H9 (cell line): ENCODE results near the gene FBXO42. TPM values are rescaled to one million over a fixed set of nuclear protein-coding genes. Genes with fewer than 3 reads are reported as not detected.

ENCODE experiments used
- DNase-seq: peaks from one replicate; pipeline ENCODE4 v3.0.0-alpha.2; 2017
- H2AFZ ChIP-seq: one replicate; pipeline ENCODE4 v1.6.1; 2013; ENCODE audit warnings: mild to moderate bottlenecking, low read length, control low read depth, moderate library complexity
- H2AK5ac ChIP-seq: 2 replicates; pipeline ENCODE4 v1.6.1; 2013; ENCODE audit warnings: low read length, control low read depth, mixed read lengths; ENCODE audit not compliant: insufficient read length
- H2BK120ac ChIP-seq: one replicate; pipeline ENCODE4 v1.6.1; 2013; ENCODE audit warnings: low read depth, mild to moderate bottlenecking, low read length, control low read depth, inconsistent platforms; ENCODE audit not compliant: poor library complexity, severe bottlenecking
- H2BK12ac ChIP-seq: 2 replicates; pipeline ENCODE4 v1.6.1; 2013; ENCODE audit warnings: low read length, control low read depth, mixed read lengths, low read depth; ENCODE audit not compliant: insufficient read length
- H2BK15ac ChIP-seq: 2 replicates; pipeline ENCODE4 v1.6.1; 2013; ENCODE audit warnings: low read depth, low read length, control low read depth
- H2BK20ac ChIP-seq: one replicate; pipeline ENCODE4 v1.6.1; 2013; ENCODE audit warnings: low read depth, mild to moderate bottlenecking, low read length, control low read depth, inconsistent platforms; ENCODE audit not compliant: poor library complexity, severe bottlenecking
- H2BK5ac ChIP-seq: 2 replicates; pipeline ENCODE4 v1.6.1; 2013; ENCODE audit warnings: low read length, control low read depth, mixed read lengths; ENCODE audit not compliant: insufficient read length
- H3K14ac ChIP-seq: 2 replicates; pipeline ENCODE4 v1.6.1; 2013; ENCODE audit warnings: low read length, control low read depth; ENCODE audit not compliant: insufficient read depth
- H3K18ac ChIP-seq: 2 replicates; pipeline ENCODE4 v1.6.1; 2013; ENCODE audit warnings: low read depth, mild to moderate bottlenecking, mixed read lengths, low read length, control low read depth; ENCODE audit not compliant: insufficient read length
- H3K23ac ChIP-seq: 2 replicates; pipeline ENCODE4 v1.6.1; 2013; ENCODE audit warnings: low read length, control low read depth, mixed read lengths, low read depth; ENCODE audit not compliant: insufficient read length
- H3K23me2 ChIP-seq: 2 replicates; pipeline ENCODE4 v1.6.1; 2013; ENCODE audit warnings: low read depth, mild to moderate bottlenecking, mixed read lengths, low read length, control low read depth; ENCODE audit not compliant: insufficient read length, poor library complexity, severe bottlenecking
- H3K27ac ChIP-seq: 2 replicates; pipeline ENCODE4 v1.5.1; 2013; ENCODE audit warnings: low read length, control low read depth, mixed read lengths, low read depth; ENCODE audit not compliant: insufficient read length
- H3K27me3 ChIP-seq: 2 replicates; pipeline ENCODE4 v1.6.1; 2013; ENCODE audit warnings: low read length, control low read depth, inconsistent platforms; ENCODE audit not compliant: insufficient read depth
- H3K4ac ChIP-seq: 2 replicates; pipeline ENCODE4 v1.6.1; 2013; ENCODE audit warnings: low read depth, mild to moderate bottlenecking, control low read depth, inconsistent platforms, low read length, moderate library complexity
- H3K4me1 ChIP-seq: 2 replicates; pipeline ENCODE4 v1.6.1; 2013; ENCODE audit warnings: low read length, control low read depth, inconsistent platforms; ENCODE audit not compliant: insufficient read depth
- H3K4me2 ChIP-seq: 2 replicates; pipeline ENCODE4 v1.6.1; 2013; ENCODE audit warnings: low read length, control low read depth, mixed read lengths; ENCODE audit not compliant: insufficient read length, insufficient read depth
- H3K56ac ChIP-seq: 2 replicates; pipeline ENCODE4 v1.6.1; 2013; ENCODE audit warnings: low read depth, mild to moderate bottlenecking, mixed read lengths, low read length, control low read depth; ENCODE audit not compliant: insufficient read length
- H3K79me1 ChIP-seq: 2 replicates; pipeline ENCODE4 v1.6.1; 2013; ENCODE audit warnings: low read depth, mild to moderate bottlenecking, moderate library complexity, low read length, control low read depth, inconsistent platforms; ENCODE audit not compliant: insufficient read depth, poor library complexity, severe bottlenecking
- H3K79me2 ChIP-seq: 2 replicates; pipeline ENCODE4 v1.6.1; 2013; ENCODE audit warnings: low read length, control low read depth, inconsistent platforms; ENCODE audit not compliant: insufficient read depth
- H3K9ac ChIP-seq: 2 replicates; pipeline ENCODE4 v1.6.1; 2013; ENCODE audit warnings: low read length, control low read depth, mixed read lengths; ENCODE audit not compliant: insufficient read length; ENCODE audit errors: extremely low read depth
- H3K9me3 ChIP-seq: one replicate; pipeline ENCODE4 v1.6.1; 2013; ENCODE audit warnings: low read depth, low read length, inconsistent platforms; ENCODE audit not compliant: control insufficient read depth
- H3T11ph ChIP-seq: one replicate; pipeline ENCODE4 v1.6.1; 2013; ENCODE audit warnings: mild to moderate bottlenecking, low read length, control low read depth, inconsistent platforms
- H4K20me1 ChIP-seq: one replicate; pipeline ENCODE4 v1.6.1; 2013; ENCODE audit not compliant: control insufficient read depth, insufficient read length, insufficient read depth
- H4K5ac ChIP-seq: 2 replicates; pipeline ENCODE4 v1.6.1; 2013; ENCODE audit warnings: low read depth, mild to moderate bottlenecking, mixed read lengths, low read length, control low read depth; ENCODE audit not compliant: insufficient read length
- H4K8ac ChIP-seq: replicated peaks from 2 replicates; pipeline ENCODE4 v1.6.1; 2013; ENCODE audit warnings: low read length, control low read depth, mixed read lengths, low read depth; ENCODE audit not compliant: insufficient read length
- H4K91ac ChIP-seq: 2 replicates; pipeline ENCODE4 v1.6.1; 2013; ENCODE audit warnings: low read depth, mild to moderate bottlenecking, moderate library complexity, mixed read lengths, low read length, control low read depth; ENCODE audit not compliant: insufficient read length
- H3K27ac Mint-ChIP-seq, 3 experiments: 2 replicates in 2 of 3; 3 replicates in 1 of 3; pipeline ENCODE4 v1.8.0; 2020 to 2021; ENCODE audit warnings: mixed read lengths in 3 of 3, mild to moderate bottlenecking in 1 of 3, moderate library complexity in 1 of 3
- H3K27me3 Mint-ChIP-seq: 2 replicates; pipeline ENCODE4 v1.8.0; 2021; ENCODE audit warnings: low read depth, mild to moderate bottlenecking, moderate library complexity, mixed read lengths
- H3K36me3 Mint-ChIP-seq, 3 experiments: 2 replicates in 2 of 3; 3 replicates in 1 of 3; pipeline ENCODE4 v1.8.0; 2020 to 2021; ENCODE audit warnings: low read depth in 3 of 3, mixed read lengths in 3 of 3; ENCODE audit not compliant: insufficient read depth in 1 of 3
- H3K4me1 Mint-ChIP-seq, 2 experiments: 2 replicates each; pipeline ENCODE4 v1.8.0; 2020; ENCODE audit warnings: mixed read lengths in 2 of 2
- H3K4me3 Mint-ChIP-seq, 2 experiments: 2 replicates in 1 of 2; 3 replicates in 1 of 2; pipeline ENCODE4 v1.8.0; 2020 to 2021; ENCODE audit warnings: mild to moderate bottlenecking in 2 of 2, mixed read lengths in 2 of 2, moderate library complexity in 1 of 2
- H3K9me3 Mint-ChIP-seq, 2 experiments: 2 replicates in 1 of 2; 3 replicates in 1 of 2; pipeline ENCODE4 v1.8.0; 2020; ENCODE audit warnings: mild to moderate bottlenecking in 2 of 2, mixed read lengths in 2 of 2, moderate library complexity in 1 of 2
- CTCF ChIP-seq: fragments of 200-600 bp; sonication (generic); conservative IDR thresholded peaks from 3 replicates; pipeline ENCODE4 v1.8.0; 2021; ENCODE audit warnings: antibody characterized with exemption, mild to moderate bottlenecking
- WGBS: extraction: QIAGEN DNeasy Blood & Tissue Kit; methylation state at CpG from one replicate; pipeline ENCODE4 v1.1.7; 2013; ENCODE audit warnings: missing lambda C conversion rate, low lambda C conversion rate, mixed read lengths; ENCODE audit not compliant: insufficient read length; ENCODE audit errors: extremely low coverage; 5-methylcytosine and 5-hydroxymethylcytosine counted together
- total RNA-seq: library from RNA; stranded (reverse); gene quantifications from 2 replicates; pipeline ENCODE4 v1.2.1, GENCODE V29; 2021

Gene FBXO42
- total RNA-seq, 1 experiment from 2014 or later = 17.4 TPM

- Histone ChIP-seq H3K9ac (no peak overlapping the region), H3K27ac (no peak overlapping the region), H3K79me1 (no peaks in the 10 kb centered on the region), H4K91ac (no peak overlapping the region), H2AFZ (no peak overlapping the region), H3K23ac (no peak overlapping the region), H2BK5ac (no peak overlapping the region), H2BK15ac (no peak overlapping the region), H3K56ac (no peak overlapping the region), H2BK20ac (no peak overlapping the region), H3K27me3 (no peaks in the 10 kb centered on the region), H3K4me1 (no peaks in the 10 kb centered on the region), H2AK5ac (no peak overlapping the region), H2BK120ac (no peak overlapping the region), H3K4me2 (no peak overlapping the region), H2BK12ac (no peak overlapping the region), H3T11ph (no peak overlapping the region), H4K8ac (no peak overlapping the region), H3K4ac (no peak overlapping the region), H3K79me2 (no peaks in the 10 kb centered on the region), H4K20me1 (no peaks in the 10 kb centered on the region), H3K14ac (no peak overlapping the region), H3K18ac (no peak overlapping the region), H4K5ac (no peak overlapping the region), H3K9me3 (no peaks in the 10 kb centered on the region), H3K23me2 (no peaks in the 10 kb centered on the region)
- DNase-seq = no peak
- WGBS = no CpG with 5 or more reads among the region's 8 CpGs
- Mint-ChIP-seq H3K4me3 (no peak overlapping the region), H3K4me1 (peaks cover 4 to 8% of the 10 kb centered on the region in 2 experiments), H3K27ac (no peak overlapping the region), H3K36me3 (peaks cover 0 to 9% (median 0%) of the 10 kb centered on the region in 3 experiments; a peak in 2 of 7 replicates), H3K9me3 (no peaks in the 10 kb centered on the region), H3K27me3 (no peaks in the 10 kb centered on the region)
- TF ChIP-seq CTCF = no peak
These were observed 109.1 kb downstream of the FBXO42 start for GRCh38 chr1:16243215-16243610.
